Measurements from ENCODE around the gene FANCM.

Gene FANCM

DNA sequence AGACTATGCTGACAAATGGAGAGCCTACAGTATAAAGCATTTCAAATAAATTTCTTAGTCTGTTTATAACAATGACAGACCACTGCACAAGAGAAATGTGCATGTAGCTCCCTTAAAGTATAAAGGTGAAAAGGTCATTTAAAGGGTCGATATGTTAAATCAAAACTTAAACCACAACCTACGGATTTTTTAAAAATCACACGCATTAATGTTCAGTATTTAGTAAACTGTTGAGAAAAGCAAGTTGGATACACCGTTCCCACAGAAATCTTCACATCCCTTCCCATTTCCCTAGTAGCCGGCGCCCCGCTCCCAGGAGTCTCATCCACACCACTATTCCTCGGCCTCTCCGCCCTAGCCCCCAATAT is 2.1 kb upstream of the FANCM start:
- TF ChIP-seq POLR2AphosphoS5 (IDR thresholded peaks at IDR 0.05; ENCODE audit: low read depth, low read length) (no peak), TAF1 (IDR thresholded peaks at IDR 0.05; ENCODE audit: borderline replicate concordance, insufficient read depth, low read length) (no peak), SIN3A (IDR thresholded peaks at IDR 0.05; ENCODE audit: borderline replicate concordance, insufficient read depth, low read length) (no peak), FOXP2 (optimal IDR thresholded peaks at IDR 0.05; ENCODE audit: borderline replicate concordance, extremely low read depth, extremely low read length, insufficient read depth) (no peak)

DNA sequence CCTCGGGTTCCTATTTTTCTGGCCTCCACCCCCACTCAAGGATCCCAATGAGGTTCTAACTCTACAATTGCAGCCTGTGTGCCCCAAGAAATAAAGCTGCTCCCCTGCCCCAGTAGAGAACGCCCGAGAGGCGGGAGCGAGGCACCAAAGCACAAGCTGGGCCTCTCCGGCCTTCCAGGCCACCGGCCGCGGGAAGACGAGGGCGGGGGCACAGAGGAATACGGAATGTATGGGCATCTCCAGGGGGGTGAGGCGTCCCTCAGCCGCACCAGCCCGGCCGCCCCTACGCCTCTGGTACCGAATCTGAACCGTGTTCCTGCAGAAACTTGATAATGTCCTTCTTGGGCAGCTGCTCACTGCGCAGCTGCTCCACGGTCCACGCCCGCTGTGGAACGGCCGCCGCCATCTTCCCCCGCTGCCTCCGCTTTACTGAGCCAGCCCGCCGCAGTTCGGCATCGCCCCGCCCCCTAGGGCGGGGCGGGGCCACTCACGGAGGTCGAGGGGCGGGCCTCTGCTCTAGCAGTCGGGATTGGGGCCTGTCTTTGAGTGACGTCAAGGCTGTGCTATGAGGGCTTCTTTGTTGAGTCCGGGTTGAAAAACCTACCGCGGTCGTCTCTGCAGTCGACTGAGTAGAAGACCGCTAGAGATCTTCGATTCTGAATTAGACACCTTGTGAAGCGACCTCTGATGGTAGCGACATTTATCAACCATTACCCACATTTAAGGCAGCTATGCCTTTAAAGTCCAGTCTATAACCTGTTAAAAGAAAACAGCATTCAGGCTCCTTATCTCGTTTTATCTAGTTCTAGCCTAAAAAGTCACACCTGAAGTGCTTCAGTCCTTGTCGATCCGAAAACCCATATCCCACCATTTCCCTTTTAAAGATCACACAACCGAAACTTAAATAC is 1.4 kb upstream of the FANCM start, which contains the start of gene FKBP3:
TSS of gene FKBP3 (minus strand) at position 431 of the 908 bp plus-strand sequence. CDS start at position 406, 25 bp downstream.
- no peak for TF ChIP-seq FOXP2 (optimal IDR thresholded peaks at IDR 0.05; ENCODE audit: borderline replicate concordance, extremely low read depth, extremely low read length, insufficient read depth)
- peak; percentile 85 for TF ChIP-seq POLR2AphosphoS5 (IDR thresholded peaks at IDR 0.05; ENCODE audit: low read depth, low read length)
- TF ChIP-seq REST (IDR thresholded peaks at IDR 0.05; ENCODE audit: insufficient read depth in 1 of 2, low read depth in 2 of 2, low read length in 2 of 2): 0 out of 4 replicates have a peak, but pooled peaks of 1 of the 2 experiments have one; percentile 12
- TF ChIP-seq SIN3A (IDR thresholded peaks at IDR 0.05; ENCODE audit: borderline replicate concordance, insufficient read depth, low read length): no peak
- TF ChIP-seq TAF1 (IDR thresholded peaks at IDR 0.05; ENCODE audit: borderline replicate concordance, insufficient read depth, low read length): peak; percentile 66

DNA sequence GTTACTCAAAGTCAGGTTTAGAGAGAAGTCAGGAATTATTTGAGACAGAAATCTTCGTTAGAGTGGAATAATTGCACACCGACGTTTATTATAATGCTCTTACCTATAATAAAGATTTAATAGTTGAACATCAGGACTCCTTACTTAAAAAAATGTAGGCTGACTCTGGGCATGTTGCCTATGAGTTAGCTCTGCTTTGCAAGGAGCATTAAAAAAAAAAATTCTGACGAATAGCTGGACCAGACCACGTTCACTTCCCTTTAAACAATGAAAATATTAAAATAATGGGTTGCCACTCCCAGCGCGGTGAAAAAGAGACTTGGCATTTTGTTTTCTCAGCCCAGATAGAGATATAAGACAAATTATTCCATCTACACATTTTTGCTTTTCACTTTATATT is 574 bp upstream of the FANCM start:
- TF ChIP-seq SIN3A (IDR thresholded peaks at IDR 0.05; ENCODE audit: borderline replicate concordance, insufficient read depth, low read length): no peak
- no peak for TF ChIP-seq TAF1 (IDR thresholded peaks at IDR 0.05; ENCODE audit: borderline replicate concordance, insufficient read depth, low read length)
- no peak for TF ChIP-seq REST (IDR thresholded peaks at IDR 0.05; ENCODE audit: insufficient read depth in 1 of 2, low read depth in 2 of 2, low read length in 2 of 2)
- TF ChIP-seq FOXP2 (optimal IDR thresholded peaks at IDR 0.05; ENCODE audit: borderline replicate concordance, extremely low read depth, extremely low read length, insufficient read depth): no peak
- no peak for TF ChIP-seq POLR2AphosphoS5 (IDR thresholded peaks at IDR 0.05; ENCODE audit: low read depth, low read length)

DNA sequence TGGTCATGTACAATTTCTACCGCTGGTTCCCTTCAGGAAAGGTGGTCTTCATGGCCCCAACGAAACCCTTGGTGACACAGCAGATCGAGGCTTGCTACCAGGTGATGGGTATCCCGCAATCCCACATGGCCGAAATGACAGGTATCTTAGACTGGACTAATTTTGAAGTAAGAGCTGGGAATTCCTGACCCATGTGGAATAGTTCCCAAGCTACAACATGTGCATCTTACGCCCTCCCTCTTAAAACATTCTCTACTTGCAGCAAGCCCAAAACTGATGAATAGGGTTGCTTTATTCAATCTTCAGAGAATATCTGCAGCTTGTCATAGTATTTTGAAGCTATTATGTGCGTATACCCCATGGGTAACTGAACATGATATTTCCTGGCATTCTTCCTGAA is 669 bp downstream of the FANCM start:
- TF ChIP-seq POLR2AphosphoS5 (IDR thresholded peaks at IDR 0.05; ENCODE audit: low read depth, low read length) (no peak), FOXP2 (optimal IDR thresholded peaks at IDR 0.05; ENCODE audit: borderline replicate concordance, extremely low read depth, extremely low read length, insufficient read depth) (no peak), TAF1 (IDR thresholded peaks at IDR 0.05; ENCODE audit: borderline replicate concordance, insufficient read depth, low read length) (no peak), SIN3A (IDR thresholded peaks at IDR 0.05; ENCODE audit: borderline replicate concordance, insufficient read depth, low read length) (no peak), REST (IDR thresholded peaks at IDR 0.05; ENCODE audit: insufficient read depth in 1 of 2, low read depth in 2 of 2, low read length in 2 of 2) (no peak)

GRCh38 chr14:45140661-45141187 is 5.0 kb downstream of the FANCM start:
- TF ChIP-seq FOXP2 (optimal IDR thresholded peaks at IDR 0.05; ENCODE audit: borderline replicate concordance, extremely low read depth, extremely low read length, insufficient read depth) (no peak), REST (IDR thresholded peaks at IDR 0.05; ENCODE audit: insufficient read depth in 1 of 2, low read depth in 2 of 2, low read length in 2 of 2) (no peak), POLR2AphosphoS5 (IDR thresholded peaks at IDR 0.05; ENCODE audit: low read depth, low read length) (no peak), TAF1 (IDR thresholded peaks at IDR 0.05; ENCODE audit: borderline replicate concordance, insufficient read depth, low read length) (no peak), SIN3A (IDR thresholded peaks at IDR 0.05; ENCODE audit: borderline replicate concordance, insufficient read depth, low read length) (no peak)

Measured in PFSK-1 (cell line).